HEK293 (cell line): Measurements from ENCODE around the gene KLHL17.

Experiments used
- GLI4 ChIP-seq: fragments of 450-650 bp; formaldehyde crosslinking; IDR thresholded peaks from 2 replicates; pipeline ENCODE4 v1.5.1; 2016; ENCODE audit warnings: missing biosample characterization, missing genetic modification characterization
- HIC1 ChIP-seq: fragments of 450-650 bp; formaldehyde crosslinking; IDR thresholded peaks from 2 replicates; pipeline ENCODE4 v1.5.1; 2016; ENCODE audit warnings: missing biosample characterization, missing genetic modification characterization
- IKZF3 ChIP-seq: fragments of 450-650 bp; IDR thresholded peaks from 2 replicates; pipeline ENCODE4 v1.5.0; 2018; ENCODE audit warnings: missing biosample characterization, mild to moderate bottlenecking, missing genetic modification characterization, moderate library complexity
- KLF16 ChIP-seq: fragments of 450-650 bp; formaldehyde crosslinking; IDR thresholded peaks from 2 replicates; pipeline ENCODE4 v1.5.1; 2017; ENCODE audit warnings: missing biosample characterization, missing genetic modification characterization
- KLF9 ChIP-seq: fragments of 450-650 bp; formaldehyde crosslinking; IDR thresholded peaks from 2 replicates; pipeline ENCODE4 v1.5.1; 2016; ENCODE audit warnings: missing biosample characterization, missing genetic modification characterization, low read depth
- SCRT2 ChIP-seq: fragments of 450-650 bp; formaldehyde crosslinking; IDR thresholded peaks from 2 replicates; pipeline ENCODE4 v1.5.1; 2016; ENCODE audit warnings: missing biosample characterization, missing genetic modification characterization
- TCF7L2 ChIP-seq: IDR thresholded peaks from 2 replicates; pipeline ENCODE4 v1.6.1; 2011; ENCODE audit warnings: low read depth, mild to moderate bottlenecking, inconsistent platforms, low read length, moderate library complexity, borderline replicate concordance
- ZBTB10 ChIP-seq: fragments of 450-650 bp; formaldehyde crosslinking; IDR thresholded peaks from 2 replicates; pipeline ENCODE4 v1.5.1; 2016; ENCODE audit warnings: missing biosample characterization, missing genetic modification characterization
- ZBTB7A ChIP-seq: fragments of 450-650 bp; formaldehyde crosslinking; IDR thresholded peaks from 2 replicates; pipeline ENCODE4 v1.5.1; 2016; ENCODE audit warnings: low read depth, missing biosample characterization, missing genetic modification characterization
- ZFP3 ChIP-seq: fragments of 450-650 bp; formaldehyde crosslinking; IDR thresholded peaks from 2 replicates; pipeline ENCODE4 v1.5.1; 2016; ENCODE audit warnings: low read depth, missing biosample characterization, missing genetic modification characterization
- ZIC2 ChIP-seq: fragments of 450-650 bp; formaldehyde crosslinking; IDR thresholded peaks from 2 replicates; pipeline ENCODE4 v1.5.1; 2016; ENCODE audit warnings: missing biosample characterization, missing genetic modification characterization
- ZNF112 ChIP-seq: fragments of 450-650 bp; formaldehyde crosslinking; IDR thresholded peaks from 2 replicates; pipeline ENCODE4 v1.5.0; 2017; ENCODE audit warnings: missing biosample characterization, missing genetic modification characterization
- ZNF223 ChIP-seq: fragments of 450-650 bp; formaldehyde crosslinking; IDR thresholded peaks from 2 replicates; pipeline ENCODE4 v1.5.1; 2016; ENCODE audit warnings: missing biosample characterization, missing genetic modification characterization
- ZNF23 ChIP-seq: fragments of 450-650 bp; formaldehyde crosslinking; IDR thresholded peaks from 2 replicates; pipeline ENCODE4 v1.5.1; 2016; ENCODE audit warnings: missing biosample characterization, missing genetic modification characterization, borderline replicate concordance
- ZNF239 ChIP-seq: fragments of 450-650 bp; formaldehyde crosslinking; IDR thresholded peaks from 2 replicates; pipeline ENCODE4 v1.5.1; 2016; ENCODE audit warnings: missing biosample characterization, missing genetic modification characterization
- ZNF302 ChIP-seq: fragments of 450-650 bp; formaldehyde crosslinking; IDR thresholded peaks from 2 replicates; pipeline ENCODE4 v1.5.1; 2016; ENCODE audit warnings: missing biosample characterization, missing genetic modification characterization, low read depth
- ZNF311 ChIP-seq: fragments of 450-650 bp; formaldehyde crosslinking; IDR thresholded peaks from 2 replicates; pipeline ENCODE4 v1.5.1; 2017; ENCODE audit warnings: missing biosample characterization, missing genetic modification characterization, borderline replicate concordance
- ZNF335 ChIP-seq: fragments of 450-650 bp; formaldehyde crosslinking; conservative IDR thresholded peaks from 2 replicates; pipeline ENCODE4 v1.5.1; 2016; ENCODE audit warnings: missing biosample characterization, missing genetic modification characterization
- ZNF391 ChIP-seq: fragments of 450-650 bp; formaldehyde crosslinking; IDR thresholded peaks from 2 replicates; pipeline ENCODE4 v1.5.1; 2016; ENCODE audit warnings: low read depth, missing biosample characterization, missing genetic modification characterization, borderline replicate concordance
- ZNF423 ChIP-seq: fragments of 450-650 bp; formaldehyde crosslinking; IDR thresholded peaks from 2 replicates; pipeline ENCODE4 v1.5.1; 2016; ENCODE audit warnings: missing biosample characterization, missing genetic modification characterization
- ZNF514 ChIP-seq: fragments of 450-650 bp; formaldehyde crosslinking; IDR thresholded peaks from 2 replicates; pipeline ENCODE4 v1.5.1; 2016; ENCODE audit warnings: missing biosample characterization, missing genetic modification characterization
- ZNF580 ChIP-seq: fragments of 450-650 bp; formaldehyde crosslinking; IDR thresholded peaks from 2 replicates; pipeline ENCODE4 v1.5.1; 2016; ENCODE audit warnings: missing biosample characterization, missing genetic modification characterization
- ZNF585B ChIP-seq: fragments of 450-650 bp; formaldehyde crosslinking; IDR thresholded peaks from 2 replicates; pipeline ENCODE4 v1.5.1; 2016; ENCODE audit warnings: missing biosample characterization, missing genetic modification characterization
- ZNF610 ChIP-seq: fragments of 450-650 bp; formaldehyde crosslinking; IDR thresholded peaks from 2 replicates; pipeline ENCODE4 v1.5.1; 2016; ENCODE audit warnings: missing biosample characterization, missing genetic modification characterization, borderline replicate concordance
- ZNF664 ChIP-seq: fragments of 450-650 bp; formaldehyde crosslinking; IDR thresholded peaks from 2 replicates; pipeline ENCODE4 v1.5.1; 2016; ENCODE audit warnings: missing biosample characterization, missing genetic modification characterization
- ZNF704 ChIP-seq: fragments of 450-650 bp; formaldehyde crosslinking; IDR thresholded peaks from 2 replicates; pipeline ENCODE4 v1.5.1; 2016; ENCODE audit warnings: missing biosample characterization, missing genetic modification characterization
- ZNF707 ChIP-seq: fragments of 450-650 bp; formaldehyde crosslinking; IDR thresholded peaks from 2 replicates; pipeline ENCODE4 v1.5.1; 2016; ENCODE audit warnings: missing biosample characterization, missing genetic modification characterization
- ZNF776 ChIP-seq: fragments of 450-650 bp; formaldehyde crosslinking; IDR thresholded peaks from 2 replicates; pipeline ENCODE4 v1.5.0; 2017; ENCODE audit warnings: missing biosample characterization, missing genetic modification characterization, borderline replicate concordance
- ZNF777 ChIP-seq: fragments of 450-650 bp; formaldehyde crosslinking; IDR thresholded peaks from 2 replicates; pipeline ENCODE4 v1.5.1; 2017; ENCODE audit warnings: missing biosample characterization, missing genetic modification characterization, borderline replicate concordance
- ZSCAN16 ChIP-seq: fragments of 450-650 bp; formaldehyde crosslinking; IDR thresholded peaks from 2 replicates; pipeline ENCODE4 v1.5.1; 2016; ENCODE audit warnings: missing biosample characterization, missing genetic modification characterization
- TF ChIP-seq, protein P1 (sequence below): fragments of 450-650 bp; IDR thresholded peaks from 2 replicates; pipeline ENCODE4 v1.5.1; 2018; ENCODE audit warnings: missing biosample characterization, mild to moderate bottlenecking, missing genetic modification characterization

Gene KLHL17

GRCh38 chr1:924656-925560 lies 35.5 kb upstream of the KLHL17 start (continued):
- peak; percentile 84 for TF ChIP-seq KLF16 (tag by site-specific recombination)
- no peak for TF ChIP-seq ZFP3
- TF ChIP-seq ZBTB10 (tag by site-specific recombination) = peak; percentile 79
- no peak for TF ChIP-seq ZSCAN16 (tag by site-specific recombination)
- TF ChIP-seq ZNF707 (tag by site-specific recombination) = no peak
- TF ChIP-seq IKZF3 (tag by site-specific recombination) = no peak
- TF ChIP-seq ZNF610 (tag by site-specific recombination) = no peak
- TF ChIP-seq ZNF335 = no peak; the same call in none of the 2 replicates
- peak; percentile 86 for TF ChIP-seq KLF9 (tag by site-specific recombination)
- no peak for TF ChIP-seq TCF7L2
- TF ChIP-seq ZNF704 (tag by site-specific recombination) = no peak
- TF ChIP-seq ZNF664 (tag by site-specific recombination) = no peak
- no peak for TF ChIP-seq ZNF302 (tag by site-specific recombination)
- TF ChIP-seq ZNF777 (tag by site-specific recombination) = no peak
- TF ChIP-seq, protein P1, sequence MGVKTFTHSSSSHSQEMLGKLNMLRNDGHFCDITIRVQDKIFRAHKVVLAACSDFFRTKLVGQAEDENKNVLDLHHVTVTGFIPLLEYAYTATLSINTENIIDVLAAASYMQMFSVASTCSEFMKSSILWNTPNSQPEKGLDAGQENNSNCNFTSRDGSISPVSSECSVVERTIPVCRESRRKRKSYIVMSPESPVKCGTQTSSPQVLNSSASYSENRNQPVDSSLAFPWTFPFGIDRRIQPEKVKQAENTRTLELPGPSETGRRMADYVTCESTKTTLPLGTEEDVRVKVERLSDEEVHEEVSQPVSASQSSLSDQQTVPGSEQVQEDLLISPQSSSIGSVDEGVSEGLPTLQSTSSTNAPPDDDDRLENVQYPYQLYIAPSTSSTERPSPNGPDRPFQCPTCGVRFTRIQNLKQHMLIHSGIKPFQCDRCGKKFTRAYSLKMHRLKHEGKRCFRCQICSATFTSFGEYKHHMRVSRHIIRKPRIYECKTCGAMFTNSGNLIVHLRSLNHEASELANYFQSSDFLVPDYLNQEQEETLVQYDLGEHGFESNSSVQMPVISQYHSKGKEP = no peak
- TF ChIP-seq ZNF112 (tag by site-specific recombination) = no peak
- TF ChIP-seq ZNF391 = no peak
- no peak; the same call in 1 of the 2 replicates for TF ChIP-seq ZBTB7A
- 0 out of 2 replicates have a peak, but pooled peaks have one; percentile 17 for TF ChIP-seq ZNF239 (tag by site-specific recombination)
- no peak for TF ChIP-seq GLI4
- TF ChIP-seq ZNF23 (tag by site-specific recombination) = no peak
- no peak for TF ChIP-seq ZNF585B (tag by site-specific recombination)
- TF ChIP-seq ZNF580 (tag by site-specific recombination) = no peak
- peak; percentile 32 for TF ChIP-seq ZIC2
- no peak for TF ChIP-seq ZNF514 (tag by site-specific recombination)
- TF ChIP-seq HIC1 = 0 out of 2 replicates have a peak, but pooled peaks have one; percentile 15
- peak; percentile 63 for TF ChIP-seq ZNF423 (tag by site-specific recombination)
- TF ChIP-seq SCRT2 = no peak
- no peak for TF ChIP-seq ZNF223 (tag by site-specific recombination)
- no peak for TF ChIP-seq ZNF311 (tag by site-specific recombination)
- TF ChIP-seq ZNF776 (tag by site-specific recombination) = no peak
